Kidney epithelial cell (primary cell): Measurements from ENCODE around the gene AFF3. TPM values are rescaled to one million over a fixed set of nuclear protein-coding genes. Genes with fewer than 3 reads are reported as not detected.
"Not testable (repeated sequence)": the region's sequence is repeated elsewhere in the genome, so short reads cannot be mapped to it uniquely, and the experiment has no call there.

Experiments used
- DNase-seq: peaks from one replicate; pipeline ENCODE4 v3.0.0-alpha.2; 2010; ENCODE audit warnings: low read depth
- H3K27me3 ChIP-seq: 2 replicates; pipeline ENCODE4 v1.6.0; 2011; ENCODE audit warnings: low read length; ENCODE audit not compliant: control insufficient read depth, insufficient read depth
- H3K36me3 ChIP-seq: 2 replicates; pipeline ENCODE4 v1.5.1; 2011; ENCODE audit warnings: low read length; ENCODE audit not compliant: control insufficient read depth, insufficient read depth
- H3K4me3 ChIP-seq: 2 replicates; pipeline ENCODE4 v1.5.1; 2011; ENCODE audit warnings: low read depth, mild to moderate bottlenecking, control low read depth, low read length
- total RNA-seq: library from RNA; depleted of rRNA; stranded (reverse); fragments of >200 nt; gene quantifications from 2 replicates; pipeline ENCODE4 v1.2.3, GENCODE V29; 2015
- TF ChIP-seq, protein P1 (sequence below): IDR thresholded peaks from 2 replicates; pipeline ENCODE4 v1.5.1; 2011; ENCODE audit warnings: mild to moderate bottlenecking, moderate library complexity, low read length, control low read depth, inconsistent platforms; ENCODE audit not compliant: insufficient read depth, poor library complexity, severe bottlenecking

The AFF3 gene
- total RNA-seq, 1 donor from 2014 or later, result 13.9 TPM

DNA sequence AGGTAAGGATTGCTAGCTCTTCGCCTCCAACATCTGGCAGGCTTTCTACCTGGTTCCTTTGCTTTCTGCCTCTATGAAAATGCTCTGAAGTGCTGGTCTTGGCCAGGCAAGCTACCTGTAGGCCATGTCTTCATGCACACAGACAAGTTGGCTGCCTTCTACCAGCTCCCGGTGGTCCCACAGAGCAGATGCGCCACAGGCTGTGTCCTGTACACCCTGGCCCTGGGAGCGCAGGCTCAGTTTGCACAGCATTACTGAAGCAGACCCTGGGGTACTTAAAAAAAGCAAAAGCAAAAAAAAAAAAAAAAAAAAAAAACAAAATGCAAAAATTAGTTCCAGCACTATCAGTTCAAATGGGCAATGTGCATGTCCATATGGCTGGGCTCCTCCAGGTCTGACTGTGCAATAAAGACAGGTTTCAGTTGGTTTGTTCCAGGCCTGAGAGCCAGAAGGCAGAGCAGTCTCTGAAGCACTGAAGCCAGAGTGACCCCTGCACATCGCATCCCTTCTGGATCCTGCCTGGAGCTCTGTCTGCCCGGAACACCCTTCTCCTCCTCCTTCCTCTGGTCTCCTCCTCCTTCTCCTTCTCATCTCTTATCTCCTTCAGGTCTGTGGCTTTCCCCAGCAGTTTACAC lies 364.6 kb downstream of the AFF3 start:
- no peak for DNase-seq
- H3K4me3 ChIP-seq, result no peak overlapping the region
- H3K27me3 ChIP-seq, result no peaks in the 10 kb centered on the region
- TF ChIP-seq, protein P1, sequence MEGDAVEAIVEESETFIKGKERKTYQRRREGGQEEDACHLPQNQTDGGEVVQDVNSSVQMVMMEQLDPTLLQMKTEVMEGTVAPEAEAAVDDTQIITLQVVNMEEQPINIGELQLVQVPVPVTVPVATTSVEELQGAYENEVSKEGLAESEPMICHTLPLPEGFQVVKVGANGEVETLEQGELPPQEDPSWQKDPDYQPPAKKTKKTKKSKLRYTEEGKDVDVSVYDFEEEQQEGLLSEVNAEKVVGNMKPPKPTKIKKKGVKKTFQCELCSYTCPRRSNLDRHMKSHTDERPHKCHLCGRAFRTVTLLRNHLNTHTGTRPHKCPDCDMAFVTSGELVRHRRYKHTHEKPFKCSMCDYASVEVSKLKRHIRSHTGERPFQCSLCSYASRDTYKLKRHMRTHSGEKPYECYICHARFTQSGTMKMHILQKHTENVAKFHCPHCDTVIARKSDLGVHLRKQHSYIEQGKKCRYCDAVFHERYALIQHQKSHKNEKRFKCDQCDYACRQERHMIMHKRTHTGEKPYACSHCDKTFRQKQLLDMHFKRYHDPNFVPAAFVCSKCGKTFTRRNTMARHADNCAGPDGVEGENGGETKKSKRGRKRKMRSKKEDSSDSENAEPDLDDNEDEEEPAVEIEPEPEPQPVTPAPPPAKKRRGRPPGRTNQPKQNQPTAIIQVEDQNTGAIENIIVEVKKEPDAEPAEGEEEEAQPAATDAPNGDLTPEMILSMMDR, result no peak
- no peaks in the 10 kb centered on the region for H3K36me3 ChIP-seq

DNA sequence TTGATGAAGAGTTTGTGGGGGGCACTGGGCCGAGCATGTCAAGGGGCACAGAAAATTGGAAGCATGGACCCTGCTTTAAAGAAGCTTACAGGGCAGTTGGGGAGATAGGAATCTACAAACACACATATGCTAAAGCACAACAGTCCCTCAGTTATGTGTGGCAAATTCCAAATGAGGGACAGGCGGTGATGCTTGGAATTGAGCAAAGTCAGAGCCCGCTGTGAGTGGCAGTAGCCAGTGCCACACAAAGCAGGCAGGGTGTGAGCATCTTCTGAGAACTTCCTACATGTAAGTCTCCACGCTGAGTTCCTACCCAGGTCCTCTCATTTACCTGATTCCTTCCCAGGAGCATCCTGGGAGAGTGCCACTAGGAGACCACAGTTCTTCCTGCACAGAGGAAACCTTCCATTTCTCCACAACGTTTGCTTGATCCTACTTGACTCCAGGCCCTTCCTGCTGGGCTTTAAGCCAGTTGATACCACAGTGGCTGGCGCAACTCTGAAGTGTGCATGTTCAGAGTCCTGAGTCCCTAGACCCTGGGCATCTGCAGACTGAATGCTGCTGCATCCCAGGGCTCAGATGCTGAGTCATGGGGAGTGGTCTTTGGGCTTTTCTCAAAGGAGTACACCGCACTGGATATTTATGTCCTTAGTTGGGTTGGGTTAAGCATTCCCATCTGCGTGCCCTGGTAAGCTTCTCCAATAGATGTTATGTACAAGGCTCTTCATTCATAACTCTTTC lies 365.3 kb downstream of the AFF3 start:
- no peak overlapping the region for H3K4me3 ChIP-seq
- no peaks in the 10 kb centered on the region for H3K36me3 ChIP-seq
- DNase-seq, result no peak
- H3K27me3 ChIP-seq, result no peaks in the 10 kb centered on the region
- TF ChIP-seq, protein P1, result no peak

DNA sequence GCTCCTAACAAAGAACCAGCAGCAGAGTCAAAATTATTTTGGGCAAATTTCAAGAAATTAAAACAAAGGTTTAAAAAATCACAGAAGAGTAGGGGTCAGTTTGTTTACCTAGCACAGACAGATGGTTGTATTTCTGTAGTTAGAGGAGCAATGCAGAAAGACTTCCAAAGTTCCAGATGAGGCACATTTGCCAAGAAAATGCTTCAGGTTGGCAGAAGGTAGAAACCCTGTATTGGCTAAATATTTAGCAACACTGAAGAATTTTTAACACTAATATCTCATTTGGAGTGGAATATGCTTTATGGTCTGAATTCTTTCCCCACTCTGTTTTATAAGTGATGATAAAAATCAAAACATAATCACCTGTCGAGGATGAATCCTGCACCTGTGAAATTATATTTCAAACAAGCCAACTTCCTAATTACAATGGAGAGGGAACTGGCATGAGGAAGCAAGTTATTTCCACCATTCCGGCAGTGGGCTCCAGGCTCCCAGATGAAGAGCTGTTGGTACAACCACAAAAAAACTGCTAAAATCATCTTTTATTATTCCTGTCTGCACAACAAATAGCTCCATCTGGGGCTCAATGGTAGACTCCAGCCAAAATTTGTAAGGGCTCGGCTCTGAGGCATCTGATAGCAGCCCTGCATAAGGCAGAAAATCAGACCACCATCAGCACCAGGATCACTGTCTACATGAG lies 366.0 kb downstream of the AFF3 start:
- no peak overlapping the region for H3K4me3 ChIP-seq
- no peaks in the 10 kb centered on the region for H3K27me3 ChIP-seq
- TF ChIP-seq, protein P1, result no peak
- no peak for DNase-seq
- no peaks in the 10 kb centered on the region for H3K36me3 ChIP-seq

DNA sequence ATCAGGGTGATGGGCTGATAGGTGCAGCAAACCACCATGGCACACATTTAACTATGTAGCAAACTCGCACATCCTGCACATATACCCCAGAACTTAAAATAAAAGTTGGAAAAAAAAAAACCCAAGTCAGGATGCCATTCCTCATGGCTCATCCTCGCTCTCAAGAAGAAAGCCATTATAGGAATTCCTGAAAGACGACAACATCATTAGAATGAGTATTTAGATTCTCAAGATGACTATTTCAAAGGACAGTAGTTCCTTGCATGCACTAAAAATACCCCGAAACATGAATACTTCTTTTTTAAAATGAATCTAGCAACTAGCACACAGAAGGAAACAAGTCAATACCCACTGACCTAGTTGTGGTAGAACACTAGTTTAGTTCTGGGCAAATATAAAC lies 366.8 kb downstream of the AFF3 start:
- Histone ChIP-seq H3K27me3 (no peaks in the 10 kb centered on the region), H3K4me3 (no peak overlapping the region), H3K36me3 (no peaks in the 10 kb centered on the region)
- DNase-seq, result peak; percentile 12
- TF ChIP-seq, protein P1, result no peak

DNA sequence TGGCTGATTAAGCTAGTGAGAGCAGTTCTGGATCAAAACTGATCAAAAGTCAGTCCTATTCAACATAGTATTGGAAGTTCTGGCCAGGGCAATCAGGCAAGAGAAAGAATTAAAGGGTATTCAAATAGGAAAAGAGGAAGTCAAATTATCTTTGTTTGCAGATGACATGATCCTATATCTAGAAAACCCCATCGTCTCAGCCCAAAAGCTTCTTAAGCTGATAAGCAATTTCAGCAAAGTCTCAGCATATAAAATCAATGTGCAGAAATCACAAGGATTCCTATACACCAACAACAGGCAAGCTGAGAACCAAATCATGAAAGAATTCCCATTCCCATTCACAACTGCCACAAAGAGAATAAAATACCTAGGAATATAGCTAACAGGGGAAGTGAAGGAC lies 368.7 kb downstream of the AFF3 start:
- not testable (repeated sequence) for H3K36me3 ChIP-seq, H3K27me3 ChIP-seq, H3K4me3 ChIP-seq, DNase-seq

DNA sequence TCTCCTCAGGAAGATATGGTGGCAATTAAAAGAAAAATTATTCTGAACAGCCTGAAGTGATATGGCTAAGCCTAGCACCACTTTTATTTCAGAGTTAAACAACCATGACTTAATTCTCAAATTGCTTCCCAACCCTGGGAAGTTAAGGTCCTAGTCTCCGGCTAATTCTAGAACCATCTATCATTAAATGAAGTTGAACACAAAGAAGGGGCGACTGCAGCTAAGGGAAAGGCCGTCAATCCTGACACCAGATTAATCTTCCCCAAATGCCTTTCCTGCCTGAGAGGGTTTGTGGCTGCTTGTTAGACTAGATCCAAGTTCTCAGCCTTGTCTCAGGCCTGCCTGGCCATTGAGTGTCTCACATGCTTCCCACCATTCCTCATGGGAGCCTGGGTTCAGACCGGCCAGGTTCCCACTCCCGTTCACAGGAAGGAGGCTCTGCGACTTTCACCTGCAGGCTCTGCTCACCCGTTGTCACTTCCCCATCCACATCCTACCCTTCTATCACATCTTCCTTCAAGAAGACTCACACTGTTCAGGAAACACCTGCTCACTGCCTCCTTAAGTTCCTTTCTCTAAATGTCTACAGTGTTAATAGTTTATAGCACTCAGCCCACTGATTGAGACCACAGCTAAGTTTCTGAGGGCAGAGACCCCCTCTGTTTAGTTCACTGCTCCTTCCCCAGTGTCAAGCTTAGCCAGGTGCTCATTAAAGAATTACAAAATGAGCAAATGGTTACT lies 369.6 kb downstream of the AFF3 start:
- TF ChIP-seq, protein P1, result no peak
- no peaks in the 10 kb centered on the region for H3K36me3 ChIP-seq
- H3K27me3 ChIP-seq, result no peaks in the 10 kb centered on the region
- DNase-seq, result no peak
- H3K4me3 ChIP-seq, result no peak overlapping the region
